GM21825 (cell line): ENCODE measurements around the gene PI4KB.
A peak's percentile ranks its signal among the peaks of the same experiment; 100 is the strongest.
"Not testable (repeated sequence)": the region's sequence is repeated elsewhere in the genome, so short reads cannot be mapped to it uniquely, and the experiment has no call there.

ENCODE experiments used
- ATAC-seq: cut with Tn5 transposase; IDR thresholded peaks from one replicate; pipeline ENCODE4 v1.9.1; 2021; ENCODE audit warnings: mild to moderate bottlenecking, moderate library complexity; ENCODE audit not compliant: unreplicated experiment

Gene PI4KB

GRCh38 chr1:151281969-151282882, 45.0 kb downstream of the PI4KB start, which contains the start of gene ZNF687:
Gene ZNF687, plus strand, starts transcription at chr1:151282299. Its CDS starts 3,993 bp downstream, at chr1:151286292.
- ATAC-seq = peak; percentile 84

GRCh38 chr1:151281225-151281968, 45.8 kb downstream of the PI4KB start:
- peak; percentile 29 for ATAC-seq

GRCh38 chr1:151277249-151277648, 50.0 kb downstream of the PI4KB start:
- no peak for ATAC-seq

- not testable (repeated sequence) for ATAC-seq
Observed at GRCh38 chr1:151275341-151275740, 51.9 kb downstream of the PI4KB start.

- ATAC-seq = no peak
Observed at GRCh38 chr1:151273924-151274466, 53.2 kb downstream of the PI4KB start.

GRCh38 chr1:151267760-151268159, 59.5 kb downstream of the PI4KB start:
- ATAC-seq = no peak

GRCh38 chr1:151266821-151267220, 60.4 kb downstream of the PI4KB start:
- no peak for ATAC-seq

- no peak for ATAC-seq
Observed at GRCh38 chr1:151266315-151266714, 60.9 kb downstream of the PI4KB start.

- ATAC-seq = no peak
Observed at GRCh38 chr1:151265446-151266236, 61.6 kb downstream of the PI4KB start.

- ATAC-seq = no peak
Observed at GRCh38 chr1:151259351-151259750, 67.9 kb downstream of the PI4KB start.

- ATAC-seq = no peak
Observed at GRCh38 chr1:151255381-151255780, 71.8 kb downstream of the PI4KB start.

- peak; percentile 87 for ATAC-seq
Observed at GRCh38 chr1:151254217-151255213, 72.7 kb downstream of the PI4KB start, which contains the start of gene PSMD4. Gene PSMD4, plus strand, starts transcription at chr1:151254734. Its CDS starts 49 bp downstream, at chr1:151254783.

- no peak for ATAC-seq
Observed at GRCh38 chr1:151251656-151252470, 75.4 kb downstream of the PI4KB start.

- ATAC-seq = no peak
Observed at GRCh38 chr1:151246786-151247185, 80.4 kb downstream of the PI4KB start.

- ATAC-seq = no peak
Observed at GRCh38 chr1:151243683-151244216, 83.5 kb downstream of the PI4KB start.

GRCh38 chr1:151242442-151242841, 84.8 kb downstream of the PI4KB start:
- ATAC-seq = no peak
